ENCODE data around the gene PRC1. TPM values are rescaled to one million over a fixed set of nuclear protein-coding genes. Genes with fewer than 3 reads are reported as not detected.

Gene PRC1
- total RNA-seq, 2 experiments from 2014 or later, result 152 to 208 TPM

- Mint-ChIP-seq H3K4me1 (peaks cover 38% of the 10 kb centered on the region), H3K4me3 (no peak overlapping the region), H3K9me3 (ENCODE audit: low read depth) (no peaks in the 10 kb centered on the region), H3K27me3 (no peaks in the 10 kb centered on the region), H3K36me3 (peaks cover 74% of the 10 kb centered on the region), H3K27ac (peak overlapping the region; percentile 34)
- CTCF ChIA-PET, result interaction anchor here (1.2 to 1.5 kb wide), 2 partner anchors 11 to 25 kb away, joined by 3 to 4 read pairs; no protein-coding TSS in a partner anchor
- peak; percentile 12 for ATAC-seq
- DNase-seq, result no peak
Measured at GRCh38 chr15:90982135-90982534, 12.2 kb downstream of the PRC1 start.

- ATAC-seq (no peak), DNase-seq (no peak)
- peak overlapping the region; percentile 4 for H3K27ac Mint-ChIP-seq
- CTCF ChIA-PET, result interaction anchor here (0.5 to 1.3 kb wide), 4 partner anchors 17 to 51 kb away, joined by 3 to 4 read pairs (median 4); no protein-coding TSS in a partner anchor
- H3K4me3 Mint-ChIP-seq, result no peak overlapping the region
- no peaks in the 10 kb centered on the region for H3K9me3 Mint-ChIP-seq (ENCODE audit: low read depth)
- H3K36me3 Mint-ChIP-seq, result peaks cover 73% of the 10 kb centered on the region
- H3K27me3 Mint-ChIP-seq, result no peaks in the 10 kb centered on the region
- peaks cover 36% of the 10 kb centered on the region for H3K4me1 Mint-ChIP-seq
Measured at GRCh38 chr15:90981681-90982080, 12.7 kb downstream of the PRC1 start.

DNA sequence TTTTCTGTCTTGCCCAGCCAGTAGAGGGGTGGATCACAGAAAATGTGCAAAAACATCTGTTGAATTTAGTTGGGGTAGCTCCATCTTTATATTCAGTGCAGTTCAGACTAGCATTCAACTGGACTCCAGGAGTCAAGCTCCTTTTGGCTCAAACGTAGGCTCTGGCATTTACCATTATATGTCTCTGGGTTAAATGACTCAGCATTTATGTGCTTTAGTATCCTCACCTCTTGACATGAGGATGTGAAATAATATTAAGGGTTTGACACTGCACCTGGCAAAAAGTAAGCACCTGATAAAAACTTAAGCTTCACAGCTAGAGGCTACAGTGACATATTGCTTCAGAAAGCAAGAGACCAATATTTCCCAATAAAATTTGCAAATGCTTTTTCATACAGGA, 14.8 kb downstream of the PRC1 start:
- Mint-ChIP-seq H3K4me3 (no peak overlapping the region), H3K27me3 (no peaks in the 10 kb centered on the region), H3K27ac (peak overlapping the region; percentile 45), H3K9me3 (ENCODE audit: low read depth) (no peaks in the 10 kb centered on the region), H3K4me1 (peaks cover 27% of the 10 kb centered on the region), H3K36me3 (peaks cover 77% of the 10 kb centered on the region)
- ATAC-seq (no peak), DNase-seq (no peak)
- CTCF ChIA-PET, result interaction anchor here (0.9 to 3.6 kb wide), 5 partner anchors 23 to 70 kb away, joined by 3 to 21 read pairs (median 4); no protein-coding TSS in a partner anchor

DNA sequence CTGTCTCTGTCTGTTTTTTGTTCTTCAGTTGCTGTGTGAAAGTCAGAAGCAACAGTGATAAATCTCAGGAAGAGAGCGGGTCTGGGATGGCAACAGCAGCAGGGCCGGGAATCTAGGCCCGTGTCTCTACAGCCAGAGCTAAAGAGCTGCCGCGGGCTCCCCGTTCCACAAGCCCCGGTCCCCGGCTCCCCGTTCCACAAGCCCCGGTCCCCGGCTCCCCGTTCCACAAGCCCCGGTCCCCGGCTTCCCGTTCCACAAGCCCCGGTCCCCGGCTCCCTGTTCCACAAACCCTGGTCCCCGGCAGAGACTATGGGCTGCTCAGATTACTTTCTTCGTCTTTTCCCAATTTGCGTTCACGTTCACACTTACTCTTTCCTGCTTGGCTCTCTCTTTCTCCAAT, 20.1 kb downstream of the PRC1 start:
- DNase-seq, result no peak
- Mint-ChIP-seq H3K4me1 (no peaks in the 10 kb centered on the region), H3K27me3 (no peaks in the 10 kb centered on the region), H3K9me3 (ENCODE audit: low read depth) (no peaks in the 10 kb centered on the region), H3K27ac (no peak overlapping the region), H3K4me3 (no peak overlapping the region), H3K36me3 (peaks cover 63% of the 10 kb centered on the region)
- CTCF ChIA-PET, result no interaction called here
- ATAC-seq, result no peak

DNA sequence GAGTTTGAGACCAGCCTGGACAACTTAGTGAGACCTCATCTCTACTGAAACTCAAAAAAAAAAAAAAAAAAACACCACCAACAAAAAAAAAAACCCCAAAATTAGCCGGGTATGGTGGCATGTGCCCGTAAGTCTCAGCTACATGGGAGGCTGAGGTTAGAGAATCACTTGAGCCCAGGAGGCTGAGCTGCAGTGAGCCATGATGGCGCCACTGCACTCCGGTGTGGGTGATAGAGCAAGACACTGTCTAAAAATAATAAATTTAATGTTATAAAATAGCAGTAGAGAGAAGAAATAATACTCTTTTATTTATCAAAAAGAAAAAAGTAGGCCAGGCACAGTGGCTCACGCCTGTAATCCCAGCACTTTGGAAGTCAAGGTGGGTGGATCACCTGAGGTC, 22.2 kb downstream of the PRC1 start:
- Mint-ChIP-seq H3K9me3 (ENCODE audit: low read depth) (no peaks in the 10 kb centered on the region), H3K27me3 (no peaks in the 10 kb centered on the region), H3K4me3 (no peak overlapping the region), H3K27ac (no peak overlapping the region), H3K36me3 (peaks cover 67% of the 10 kb centered on the region), H3K4me1 (no peaks in the 10 kb centered on the region)
- DNase-seq (no peak), ATAC-seq (no peak)
- CTCF ChIA-PET, result interaction anchor here (3.1 kb wide), 1 partner anchor 15 kb away, joined by 16 read pairs; no protein-coding TSS in a partner anchor

- Mint-ChIP-seq H3K36me3 (peaks cover 70% of the 10 kb centered on the region), H3K4me3 (no peak overlapping the region), H3K9me3 (ENCODE audit: low read depth) (no peaks in the 10 kb centered on the region), H3K27ac (no peak overlapping the region), H3K4me1 (peaks cover under 1% of the 10 kb centered on the region), H3K27me3 (no peaks in the 10 kb centered on the region)
- CTCF ChIA-PET, result interaction anchor here (3.1 kb wide), 1 partner anchor 13 kb away, joined by 16 read pairs; no protein-coding TSS in a partner anchor
- ATAC-seq, result no peak
- no peak for DNase-seq
Measured at GRCh38 chr15:90970274-90970673, 24.1 kb downstream of the PRC1 start.

DNA sequence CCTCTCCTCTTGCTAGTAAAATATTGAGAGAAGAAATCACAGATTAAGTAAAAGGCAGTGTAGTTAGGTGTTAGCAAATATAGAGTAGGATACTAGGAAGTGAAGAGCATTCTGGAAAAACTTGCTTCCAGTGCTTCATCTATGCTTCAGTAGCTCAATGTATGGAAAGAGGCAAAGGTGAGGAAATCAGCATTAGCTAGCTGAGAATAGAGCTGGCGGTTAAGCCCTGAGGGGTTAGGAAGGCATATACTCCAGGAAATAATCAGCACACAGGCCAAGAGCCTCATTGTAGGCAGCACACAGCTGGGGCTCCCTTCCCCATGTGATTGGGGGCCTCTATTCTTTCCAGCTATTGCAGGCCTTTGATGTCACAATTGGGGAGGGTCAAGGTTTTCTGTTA, 25.9 kb downstream of the PRC1 start:
- no peak for ATAC-seq
- Mint-ChIP-seq H3K4me3 (no peak overlapping the region), H3K27me3 (no peaks in the 10 kb centered on the region), H3K27ac (no peak overlapping the region), H3K9me3 (ENCODE audit: low read depth) (no peaks in the 10 kb centered on the region), H3K4me1 (peaks cover 2% of the 10 kb centered on the region), H3K36me3 (peaks cover 65% of the 10 kb centered on the region)
- no peak for DNase-seq
- CTCF ChIA-PET, result interaction anchor here (1.9 kb wide), 1 partner anchor 12 kb away, joined by 9 read pairs; no protein-coding TSS in a partner anchor

DNA sequence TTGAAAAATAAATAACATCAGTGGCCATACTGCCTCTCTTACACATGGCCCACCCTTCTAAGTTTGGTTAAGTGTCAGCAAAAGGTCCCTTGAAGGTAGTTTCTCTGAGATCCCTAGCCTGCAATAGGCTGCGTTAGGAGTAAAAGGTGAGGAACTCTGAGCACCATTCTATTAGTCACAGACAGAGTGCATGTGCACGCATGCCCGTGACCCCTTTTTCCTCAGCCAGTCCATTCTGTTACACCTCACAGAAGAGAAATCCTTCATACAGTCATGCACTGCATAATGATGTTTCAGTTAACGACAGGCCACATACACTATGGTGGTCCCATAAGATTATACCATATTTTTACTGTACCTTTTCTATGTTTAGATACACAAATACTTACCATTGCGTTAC, 27.1 kb downstream of the PRC1 start:
- Mint-ChIP-seq H3K27ac (no peak overlapping the region), H3K4me1 (peaks cover 2% of the 10 kb centered on the region), H3K4me3 (no peak overlapping the region), H3K9me3 (ENCODE audit: low read depth) (no peaks in the 10 kb centered on the region), H3K27me3 (no peaks in the 10 kb centered on the region), H3K36me3 (peaks cover 64% of the 10 kb centered on the region)
- no peak for ATAC-seq
- no peak for DNase-seq
- CTCF ChIA-PET, result interaction anchor here (0.5 to 1.9 kb wide), 2 partner anchors 11 to 1194 kb away, joined by 3 to 9 read pairs; no protein-coding TSS in a partner anchor

- CTCF ChIA-PET, result interaction anchor here (1.0 to 1.2 kb wide), 2 partner anchors 9 to 12 kb away, joined by 4 to 8 read pairs; no protein-coding TSS in a partner anchor
- H3K9me3 Mint-ChIP-seq (ENCODE audit: low read depth), result no peaks in the 10 kb centered on the region
- no peaks in the 10 kb centered on the region for H3K27me3 Mint-ChIP-seq
- no peak for DNase-seq
- no peak overlapping the region for H3K27ac Mint-ChIP-seq
- no peak overlapping the region for H3K4me3 Mint-ChIP-seq
- ATAC-seq, result no peak
- peaks cover 4% of the 10 kb centered on the region for H3K4me1 Mint-ChIP-seq
- H3K36me3 Mint-ChIP-seq, result peaks cover 73% of the 10 kb centered on the region
Measured at GRCh38 chr15:90966262-90966661, 28.1 kb downstream of the PRC1 start.

DNA sequence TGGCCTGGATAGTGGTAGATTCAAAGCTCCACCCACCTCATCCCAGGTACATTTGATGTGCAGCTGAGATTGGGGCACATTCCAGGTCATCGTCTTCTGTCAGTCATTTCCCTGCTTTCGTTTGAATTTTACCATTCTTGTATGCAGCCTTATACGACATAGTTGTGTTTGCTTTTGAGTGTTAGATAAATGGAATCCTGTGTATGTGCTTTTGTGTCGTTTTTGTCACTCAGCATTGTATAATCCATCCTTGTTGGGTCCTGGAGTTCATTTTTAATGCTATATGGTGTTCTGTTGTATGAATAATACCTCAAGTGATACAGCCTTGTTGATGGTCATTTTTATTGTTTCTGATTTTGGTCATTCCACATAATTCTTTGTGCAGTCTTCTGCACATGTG, 32.3 kb downstream of the PRC1 start:
- no peak for ATAC-seq
- no peaks in the 10 kb centered on the region for H3K9me3 Mint-ChIP-seq (ENCODE audit: low read depth)
- H3K36me3 Mint-ChIP-seq, result peaks cover 50% of the 10 kb centered on the region
- peaks cover 10% of the 10 kb centered on the region for H3K4me1 Mint-ChIP-seq
- CTCF ChIA-PET, result interaction anchor here (1.7 to 2.2 kb wide), 2 partner anchors 27 to 71 kb away, joined by 5 read pairs; partner anchors contain the start of gene UNC45A
- H3K27me3 Mint-ChIP-seq, result no peaks in the 10 kb centered on the region
- no peak for DNase-seq
- H3K4me3 Mint-ChIP-seq, result no peak overlapping the region
- H3K27ac Mint-ChIP-seq, result peak overlapping the region; percentile 25

GRCh38 chr15:90960298-90961091, 33.8 kb downstream of the PRC1 start:
- H3K9me3 Mint-ChIP-seq (ENCODE audit: low read depth), result no peaks in the 10 kb centered on the region
- no peaks in the 10 kb centered on the region for H3K27me3 Mint-ChIP-seq
- no peak overlapping the region for H3K4me3 Mint-ChIP-seq
- no peak for ATAC-seq
- CTCF ChIA-PET, result interaction anchor here (0.9 to 2.1 kb wide), 4 partner anchors 18 to 89 kb away, joined by 3 to 6 read pairs (median 4); no protein-coding TSS in a partner anchor
- no peak overlapping the region for H3K27ac Mint-ChIP-seq
- peaks cover 41% of the 10 kb centered on the region for H3K36me3 Mint-ChIP-seq
- DNase-seq, result no peak
- peaks cover 17% of the 10 kb centered on the region for H3K4me1 Mint-ChIP-seq

- H3K27me3 Mint-ChIP-seq, result no peaks in the 10 kb centered on the region
- no peak for DNase-seq
- no peak for ATAC-seq
- H3K36me3 Mint-ChIP-seq, result peaks cover 37% of the 10 kb centered on the region
- H3K27ac Mint-ChIP-seq, result no peak overlapping the region
- CTCF ChIA-PET, result interaction anchor here (1.4 to 2.1 kb wide), 4 partner anchors 28 to 90 kb away, joined by 4 to 6 read pairs (median 4); no protein-coding TSS in a partner anchor
- peaks cover 16% of the 10 kb centered on the region for H3K4me1 Mint-ChIP-seq
- no peaks in the 10 kb centered on the region for H3K9me3 Mint-ChIP-seq (ENCODE audit: low read depth)
- H3K4me3 Mint-ChIP-seq, result no peak overlapping the region
Measured at GRCh38 chr15:90959894-90960293, 34.4 kb downstream of the PRC1 start.

- no peak for ATAC-seq
- peak overlapping the region; percentile 11 for H3K27ac Mint-ChIP-seq
- peaks cover 19% of the 10 kb centered on the region for H3K4me1 Mint-ChIP-seq
- H3K9me3 Mint-ChIP-seq (ENCODE audit: low read depth), result no peaks in the 10 kb centered on the region
- no peak overlapping the region for H3K4me3 Mint-ChIP-seq
- DNase-seq, result no peak
- H3K27me3 Mint-ChIP-seq, result no peaks in the 10 kb centered on the region
- CTCF ChIA-PET, result interaction anchor here (1.6 to 3.5 kb wide), 4 partner anchors 13 to 74 kb away, joined by 4 to 16 read pairs (median 4); no protein-coding TSS in a partner anchor
- H3K36me3 Mint-ChIP-seq, result peaks cover 37% of the 10 kb centered on the region
Measured at GRCh38 chr15:90959028-90959595, 35.2 kb downstream of the PRC1 start.
